Heart left ventricle (tissue), 13 donors: ENCODE results near the gene TBC1D5.

Source experiments
- POLR2A ChIP-seq, 2 donors: fragments of 450-650 bp; IDR thresholded peaks; one replicate each; pipeline ENCODE4 v1.6.1; 2017; ENCODE audit warnings: antibody characterized with exemption in 2 of 2, mild to moderate bottlenecking in 2 of 2, moderate library complexity in 2 of 2
- TF ChIP-seq, protein P1 (sequence below), 12 donors: fragments of 200-600 bp; sonication (generic) in 4 of 12; IDR thresholded peaks; one replicate each; pipeline versions ENCODE4 v1.5.0 to v1.8.0; 2018 to 2022; ENCODE audit warnings: antibody characterized with exemption in 12 of 12, mild to moderate bottlenecking in 5 of 12
- donor health status: ischemic (EF 13 %, LVEDD 7.1; RV severe dilation, severe dysfunction).
- donor health status: DM: no; HTN: yes; CAD: no.
- donor health status: DM: no; HTN: no; CAD: no.
- donor health status: ischemic (EF 25% LVEDD 6.9; RV normal size, moderate dysfunction).
- donor health status: ischemic (EF 25% LVEDD 5.7; RV mildly dilated, moderate dysfunction).
- donor health status: ischemic (EF 35%, LVEDD 5.7; RV mildly dilated, moderate dysfunction).
- donor health status: nonischemic (EF 11% LVEDD 7.7; RV severe dilation, severe dysfunction).
- donor health status: DM: yes; HTN: yes; CAD: no.
- donor health status: PGD.
- donor health status: ischemic (EF 29% LVEDD 5.4; RV normal size, mild dysfunction).
- donor health status: nonischemic (EF 23%, LVEDD 6.1; RV moderate dilation, normal function).

DNA sequence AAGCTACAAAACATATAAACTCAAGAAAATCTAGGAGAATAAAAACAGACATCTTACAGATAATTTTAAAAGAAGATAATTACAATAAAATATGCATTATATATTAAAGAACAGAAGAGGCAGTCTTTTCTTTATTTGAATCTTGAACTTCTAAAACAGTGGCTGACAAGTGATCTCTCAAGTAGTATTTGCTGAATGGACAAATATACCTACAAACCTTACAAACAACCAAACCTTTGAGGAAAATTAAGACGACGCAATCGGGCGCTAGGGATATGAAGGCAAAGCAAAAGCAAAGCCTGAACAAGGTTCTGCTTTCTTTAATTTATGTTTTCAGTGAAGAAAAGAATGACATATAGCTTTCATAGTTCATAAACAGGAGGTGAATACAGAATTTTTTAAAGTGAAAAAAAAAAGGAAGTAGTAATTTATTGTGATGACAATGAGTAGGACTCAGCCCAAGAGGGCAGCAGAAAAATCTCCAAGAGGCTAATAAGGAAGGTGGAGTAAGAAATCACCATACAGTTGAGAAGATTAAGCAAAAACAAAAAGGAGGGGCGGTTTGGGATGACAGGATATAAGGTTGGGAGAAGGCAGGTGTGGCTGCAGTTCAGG, 347.8 kb downstream of the TBC1D5 start:
- TF ChIP-seq, protein P1, sequence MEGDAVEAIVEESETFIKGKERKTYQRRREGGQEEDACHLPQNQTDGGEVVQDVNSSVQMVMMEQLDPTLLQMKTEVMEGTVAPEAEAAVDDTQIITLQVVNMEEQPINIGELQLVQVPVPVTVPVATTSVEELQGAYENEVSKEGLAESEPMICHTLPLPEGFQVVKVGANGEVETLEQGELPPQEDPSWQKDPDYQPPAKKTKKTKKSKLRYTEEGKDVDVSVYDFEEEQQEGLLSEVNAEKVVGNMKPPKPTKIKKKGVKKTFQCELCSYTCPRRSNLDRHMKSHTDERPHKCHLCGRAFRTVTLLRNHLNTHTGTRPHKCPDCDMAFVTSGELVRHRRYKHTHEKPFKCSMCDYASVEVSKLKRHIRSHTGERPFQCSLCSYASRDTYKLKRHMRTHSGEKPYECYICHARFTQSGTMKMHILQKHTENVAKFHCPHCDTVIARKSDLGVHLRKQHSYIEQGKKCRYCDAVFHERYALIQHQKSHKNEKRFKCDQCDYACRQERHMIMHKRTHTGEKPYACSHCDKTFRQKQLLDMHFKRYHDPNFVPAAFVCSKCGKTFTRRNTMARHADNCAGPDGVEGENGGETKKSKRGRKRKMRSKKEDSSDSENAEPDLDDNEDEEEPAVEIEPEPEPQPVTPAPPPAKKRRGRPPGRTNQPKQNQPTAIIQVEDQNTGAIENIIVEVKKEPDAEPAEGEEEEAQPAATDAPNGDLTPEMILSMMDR (IDR thresholded peaks at IDR 0.05), result no peak
- no peak for TF ChIP-seq POLR2A (IDR thresholded peaks at IDR 0.05)
